Measurements from ENCODE around the gene FITM2. TPM values are rescaled to one million over a fixed set of nuclear protein-coding genes. Genes with fewer than 3 reads are reported as not detected.
"Not testable (repeated sequence)": the region's sequence is repeated elsewhere in the genome, so short reads cannot be mapped to it uniquely, and the experiment has no call there.

FITM2 gene
- total and polyA plus RNA-seq, 2 donors from 2014 or later: 10.0 to 12.5 TPM

- Histone ChIP-seq H3K27ac (ENCODE audit: low read depth in 2 of 2, low read length in 2 of 2) (no peak overlapping the region), H3K4me3 (ENCODE audit: low read length in 3 of 3) (no peak overlapping the region), H3K9me3 (ENCODE audit: control insufficient read depth in 2 of 3, insufficient read depth in 1 of 3, low read length in 3 of 3) (no peaks in the 10 kb centered on the region), H3K9ac (ENCODE audit: low read length in 3 of 3) (no peak overlapping the region), H3K36me3 (ENCODE audit: control insufficient read depth in 2 of 3, insufficient read depth in 3 of 3, low read length in 3 of 3) (no peaks in the 10 kb centered on the region), H3K27me3 (ENCODE audit: control insufficient read depth, insufficient read depth, low read length) (no peaks in the 10 kb centered on the region), H3K4me1 (ENCODE audit: control insufficient read depth in 2 of 3, insufficient read depth in 2 of 3, low read depth in 1 of 3, low read length in 3 of 3) (no peaks in the 10 kb centered on the region)
- FAIRE-seq (no peak), DNase-seq (no peak)
- intact Hi-C loops (cut with DNase I): no loop called here
- no peak for TF ChIP-seq CTCF (IDR thresholded peaks at IDR 0.05; ENCODE audit: borderline replicate concordance, extremely low read depth, insufficient read depth)
These were observed 38.3 kb upstream of the FITM2 start for GRCh38 chr20:44349349-44349748.

- intact Hi-C loops (cut with DNase I): no loop called here
- H3K27me3 ChIP-seq (ENCODE audit: control insufficient read depth, insufficient read depth, low read length): no peaks in the 10 kb centered on the region
- no peaks in the 10 kb centered on the region for H3K36me3 ChIP-seq (ENCODE audit: control insufficient read depth in 2 of 3, insufficient read depth in 3 of 3, low read length in 3 of 3)
- no peak overlapping the region for H3K4me3 ChIP-seq (ENCODE audit: low read length in 3 of 3)
- H3K9ac ChIP-seq (ENCODE audit: low read length in 3 of 3): no peak overlapping the region
- FAIRE-seq: no peak
- no peak overlapping the region for H3K27ac ChIP-seq (ENCODE audit: low read depth in 2 of 2, low read length in 2 of 2)
- no peak for TF ChIP-seq CTCF (IDR thresholded peaks at IDR 0.05; ENCODE audit: borderline replicate concordance, extremely low read depth, insufficient read depth)
- no peak for DNase-seq
- H3K9me3 ChIP-seq (ENCODE audit: control insufficient read depth in 2 of 3, insufficient read depth in 1 of 3, low read length in 3 of 3): no peaks in the 10 kb centered on the region
- H3K4me1 ChIP-seq (ENCODE audit: control insufficient read depth in 2 of 3, insufficient read depth in 2 of 3, low read depth in 1 of 3, low read length in 3 of 3): no peaks in the 10 kb centered on the region
These were observed 37.2 kb upstream of the FITM2 start for GRCh38 chr20:44348168-44348659.

GRCh38 chr20:44345941-44346340 lies 34.9 kb upstream of the FITM2 start:
- H3K27ac ChIP-seq (ENCODE audit: low read depth in 2 of 2, low read length in 2 of 2); H3K9me3 ChIP-seq (ENCODE audit: control insufficient read depth in 2 of 3, insufficient read depth in 1 of 3, low read length in 3 of 3); DNase-seq; H3K4me3 ChIP-seq (ENCODE audit: low read length in 3 of 3); intact Hi-C loops (cut with DNase I); H3K9ac ChIP-seq (ENCODE audit: low read length in 3 of 3); H3K27me3 ChIP-seq (ENCODE audit: control insufficient read depth, insufficient read depth, low read length); H3K4me1 ChIP-seq (ENCODE audit: control insufficient read depth in 2 of 3, insufficient read depth in 2 of 3, low read depth in 1 of 3, low read length in 3 of 3); FAIRE-seq; H3K36me3 ChIP-seq (ENCODE audit: control insufficient read depth in 2 of 3, insufficient read depth in 3 of 3, low read length in 3 of 3): not testable (repeated sequence)

- H3K4me3 ChIP-seq (ENCODE audit: low read length in 3 of 3): no peak overlapping the region
- no peaks in the 10 kb centered on the region for H3K36me3 ChIP-seq (ENCODE audit: control insufficient read depth in 2 of 3, insufficient read depth in 3 of 3, low read length in 3 of 3)
- intact Hi-C loops (cut with DNase I): no loop called here
- no peak overlapping the region for H3K27ac ChIP-seq (ENCODE audit: low read depth in 2 of 2, low read length in 2 of 2)
- DNase-seq (no peak), FAIRE-seq (no peak)
- H3K9ac ChIP-seq (ENCODE audit: low read length in 3 of 3): no peak overlapping the region
- no peaks in the 10 kb centered on the region for H3K27me3 ChIP-seq (ENCODE audit: control insufficient read depth, insufficient read depth, low read length)
- no peak for TF ChIP-seq CTCF (IDR thresholded peaks at IDR 0.05; ENCODE audit: borderline replicate concordance, extremely low read depth, insufficient read depth)
- no peaks in the 10 kb centered on the region for H3K9me3 ChIP-seq (ENCODE audit: control insufficient read depth in 2 of 3, insufficient read depth in 1 of 3, low read length in 3 of 3)
- H3K4me1 ChIP-seq (ENCODE audit: control insufficient read depth in 2 of 3, insufficient read depth in 2 of 3, low read depth in 1 of 3, low read length in 3 of 3): no peaks in the 10 kb centered on the region
These were observed 34.1 kb upstream of the FITM2 start for GRCh38 chr20:44345147-44345546.
